ENCODE results near the gene IFI30. TPM values are rescaled to one million over a fixed set of nuclear protein-coding genes. Genes with fewer than 3 reads are reported as not detected.
"Not testable (repeated sequence)": the region's sequence is repeated elsewhere in the genome, so short reads cannot be mapped to it uniquely, and the experiment has no call there.

Gene IFI30
- total RNA-seq, 2 donors from 2014 or later = 47.5 to 79.3 TPM

GRCh38 chr19:18193388-18194180 is 20.0 kb downstream of the IFI30 start:
- peak; percentile 48 to 57 for DNase-seq
- intact Hi-C loops (cut with DNase I, micrococcal nuclease) = no loop called here
- ATAC-seq = peak; percentile 6

GRCh38 chr19:18194181-18194530 is 20.5 kb downstream of the IFI30 start:
- no peak for ATAC-seq
- intact Hi-C loops (cut with DNase I, micrococcal nuclease) = no loop called here

GRCh38 chr19:18194554-18195238 is 21.1 kb downstream of the IFI30 start:
- ATAC-seq (no peak), DNase-seq (peak; percentile 57 to 66)
- intact Hi-C loops (cut with DNase I, micrococcal nuclease) = no loop called here

More at GRCh38 chr19:18194181-18194530, 20.5 kb downstream of the IFI30 start:
- no peak for DNase-seq

GRCh38 chr19:18196511-18196845 is 22.9 kb downstream of the IFI30 start:
- DNase-seq (no peak), ATAC-seq (no peak)
- intact Hi-C loops (cut with DNase I, micrococcal nuclease) = no loop called here

GRCh38 chr19:18197306-18197705 is 23.7 kb downstream of the IFI30 start:
- intact Hi-C loops (cut with DNase I, micrococcal nuclease) = no loop called here
- ATAC-seq (no peak), DNase-seq (no peak)

- intact Hi-C loops (cut with DNase I, micrococcal nuclease) = no loop called here
- ATAC-seq = no peak
- no peak for DNase-seq
These were observed 24.3 kb downstream of the IFI30 start for GRCh38 chr19:18197941-18198340.

GRCh38 chr19:18198374-18198773 is 24.8 kb downstream of the IFI30 start:
- no peak for DNase-seq
- intact Hi-C loops (cut with DNase I, micrococcal nuclease) = no loop called here
- no peak for ATAC-seq

- no peak for ATAC-seq
- DNase-seq = no peak
- intact Hi-C loops (cut with DNase I, micrococcal nuclease) = loop anchor here in 1 of 2 donors (10.0 kb wide), 1 partner anchor 122 kb away; the partner anchor contains the start of gene LSM4
These were observed 28.8 kb downstream of the IFI30 start for GRCh38 chr19:18202397-18202777.

- DNase-seq = peak in 1 of 2 donors; percentile 64
- intact Hi-C loops (cut with DNase I, micrococcal nuclease) = loop anchor here in 1 of 2 donors (10.0 kb wide), 1 partner anchor 122 kb away; the partner anchor contains the start of gene LSM4
- peak; percentile 11 for ATAC-seq
These were observed 29.3 kb downstream of the IFI30 start for GRCh38 chr19:18202778-18203407.

GRCh38 chr19:18203408-18203862 is 29.8 kb downstream of the IFI30 start:
- intact Hi-C loops (cut with DNase I, micrococcal nuclease) = loop anchor here in 1 of 2 donors (10.0 kb wide), 1 partner anchor 121 kb away; the partner anchor contains the start of gene LSM4

GRCh38 chr19:18203863-18204393 is 30.3 kb downstream of the IFI30 start, which contains the start of gene RAB3A:
Gene RAB3A (minus strand): TSS chr19:18204042. CDS start chr19:18202740, 1,302 bp downstream.
- peak; percentile 88 for ATAC-seq

More at GRCh38 chr19:18203408-18203862, 29.8 kb downstream of the IFI30 start:
- ATAC-seq = peak; percentile 24
- peak; percentile 65 to 78 for DNase-seq

GRCh38 chr19:18204394-18205199 is 31.0 kb downstream of the IFI30 start:
- DNase-seq (peak in 1 of 2 donors; percentile 73), ATAC-seq (peak; percentile 10)
- intact Hi-C loops (cut with DNase I, micrococcal nuclease) = loop anchor here in 1 of 2 donors (10.0 kb wide), 1 partner anchor 120 kb away; the partner anchor contains the start of gene LSM4

More at GRCh38 chr19:18203863-18204393, 30.3 kb downstream of the IFI30 start, which contains the start of gene RAB3A:
- DNase-seq = peak; percentile 100
- intact Hi-C loops (cut with DNase I, micrococcal nuclease) = loop anchor here in 1 of 2 donors (10.0 kb wide), 1 partner anchor 121 kb away; the partner anchor contains the start of gene LSM4

GRCh38 chr19:18205200-18205892 is 31.7 kb downstream of the IFI30 start:
- DNase-seq (peak; percentile 81 to 86), ATAC-seq (peak; percentile 15)
- intact Hi-C loops (cut with DNase I, micrococcal nuclease) = loop anchor here in 1 of 2 donors (10.0 kb wide), 1 partner anchor 119 kb away; the partner anchor contains the start of gene LSM4

- ATAC-seq (no peak), DNase-seq (no peak)
- intact Hi-C loops (cut with DNase I, micrococcal nuclease) = loop anchor here in 1 of 2 donors (10.0 kb wide), 1 partner anchor 119 kb away; the partner anchor contains the start of gene LSM4
These were observed 32.4 kb downstream of the IFI30 start for GRCh38 chr19:18206018-18206417.

- ATAC-seq = no peak
- intact Hi-C loops (cut with DNase I, micrococcal nuclease) = loop anchor here in 1 of 2 donors (2.0 to 10.0 kb wide), 2 partner anchors 44 to 116 kb away; partner anchors contain the start of gene LSM4
These were observed 34.7 kb downstream of the IFI30 start for GRCh38 chr19:18208098-18208951.

GRCh38 chr19:18209912-18210311 is 36.3 kb downstream of the IFI30 start:
- not testable (repeated sequence) for ATAC-seq, DNase-seq
- intact Hi-C loops (cut with DNase I, micrococcal nuclease) = loop anchor here (2.0 to 10.0 kb wide), 3 partner anchors 43 to 115 kb away; partner anchors contain the start of gene LSM4 (in 1 of the 2)

More at GRCh38 chr19:18208098-18208951, 34.7 kb downstream of the IFI30 start:
- peak in 1 of 2 donors; percentile 57 for DNase-seq

Measured in left colon (tissue), 2 donors.